Erythroblast (primary cell): ENCODE data around the gene EIF6.

Source experiments
- DNase-seq, 2 experiments: peaks; one replicate each; lab custom pipeline; 2025; lab: John Stamatoyannopoulos, UW
- GATA1 ChIP-seq: IDR thresholded peaks from 2 replicates; pipeline ENCODE4 v1.6.1; 2011; ENCODE audit warnings: low read depth, mild to moderate bottlenecking, control low read depth, low read length, moderate library complexity
- POLR2A ChIP-seq: IDR thresholded peaks from 2 replicates; pipeline ENCODE4 v1.6.1; 2011; ENCODE audit warnings: mild to moderate bottlenecking, low read length

The EIF6 gene

GRCh38 chr20:35284267-35284991 is at the start of gene EIF6:
TSS of gene EIF6 (minus strand) at chr20:35284772. CDS start at chr20:35284487, 285 bp downstream.
- no peak for TF ChIP-seq GATA1
- peak; percentile 71 for TF ChIP-seq POLR2A
- DNase-seq = peak; percentile 91 to 92

GRCh38 chr20:35333606-35334005 is 49.0 kb upstream of the EIF6 start:
- TF ChIP-seq GATA1 (no peak), POLR2A (no peak)
- no peak for DNase-seq

DNA sequence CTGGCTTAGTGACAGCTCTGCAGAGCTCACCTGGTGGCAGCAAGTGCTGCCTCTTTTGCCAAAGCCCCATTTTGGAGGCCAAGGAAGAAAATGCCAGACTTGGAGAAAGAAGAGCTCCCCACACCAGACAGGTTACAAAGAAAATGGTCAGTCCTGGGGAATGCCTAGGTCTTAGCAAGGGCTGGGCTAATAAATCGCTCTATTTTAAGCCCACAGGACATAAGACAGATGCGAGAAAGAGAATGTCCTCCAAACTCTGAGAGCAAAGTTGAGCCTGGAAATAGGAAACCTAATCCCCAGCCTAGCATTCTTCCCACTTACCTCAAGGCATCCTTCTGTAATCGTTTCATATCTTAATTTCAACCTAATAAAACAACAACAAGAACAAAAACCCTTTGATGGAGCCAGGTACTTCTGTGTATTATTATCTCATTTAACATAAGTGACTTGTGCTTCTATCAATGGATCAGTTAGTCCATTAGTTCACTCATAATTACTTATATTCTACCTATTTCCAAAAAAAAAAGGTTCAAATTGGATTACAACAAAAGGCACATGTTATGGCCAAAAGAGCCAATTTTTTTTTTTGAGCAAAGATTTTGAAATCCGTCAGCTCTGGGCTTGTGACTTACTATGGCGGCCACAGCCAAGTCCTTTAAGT is 48.1 kb upstream of the EIF6 start:
- TF ChIP-seq GATA1 (no peak), POLR2A (no peak)
- DNase-seq = no peak

DNA sequence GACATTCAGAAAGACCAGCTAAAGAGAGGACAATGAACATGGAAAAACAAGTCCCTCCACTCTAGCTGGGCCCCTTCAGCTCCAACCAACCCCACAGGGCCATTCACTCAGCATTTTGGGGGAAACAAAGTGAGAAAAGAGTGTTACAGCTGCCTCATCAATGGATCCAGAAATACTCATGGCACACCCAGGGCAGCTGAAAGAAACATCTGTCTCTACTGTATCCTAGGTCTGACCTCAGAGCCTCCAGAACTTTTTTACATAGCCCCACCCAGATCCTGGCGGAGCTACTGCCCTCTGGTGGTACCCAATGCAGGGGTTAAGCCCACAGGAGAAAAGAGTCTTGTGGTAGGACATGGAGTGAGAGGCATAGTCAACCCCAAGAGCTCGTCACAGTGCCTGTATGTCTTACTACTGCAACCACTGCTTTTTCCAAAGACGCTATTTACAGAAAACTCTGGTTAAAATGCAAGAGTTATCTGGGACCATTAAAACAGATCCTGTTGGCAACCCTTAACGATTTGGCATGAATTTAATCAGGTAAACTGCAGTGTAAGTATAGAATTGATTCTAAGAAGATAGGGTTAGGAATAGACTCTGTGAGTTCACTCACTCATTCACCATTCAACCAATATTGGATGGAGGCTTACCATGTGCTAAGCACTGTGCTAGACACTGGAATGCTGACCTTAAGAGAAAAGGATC is 45.0 kb upstream of the EIF6 start:
- no peak for TF ChIP-seq GATA1
- TF ChIP-seq POLR2A = no peak
- peak; percentile 69 to 81 for DNase-seq

DNA sequence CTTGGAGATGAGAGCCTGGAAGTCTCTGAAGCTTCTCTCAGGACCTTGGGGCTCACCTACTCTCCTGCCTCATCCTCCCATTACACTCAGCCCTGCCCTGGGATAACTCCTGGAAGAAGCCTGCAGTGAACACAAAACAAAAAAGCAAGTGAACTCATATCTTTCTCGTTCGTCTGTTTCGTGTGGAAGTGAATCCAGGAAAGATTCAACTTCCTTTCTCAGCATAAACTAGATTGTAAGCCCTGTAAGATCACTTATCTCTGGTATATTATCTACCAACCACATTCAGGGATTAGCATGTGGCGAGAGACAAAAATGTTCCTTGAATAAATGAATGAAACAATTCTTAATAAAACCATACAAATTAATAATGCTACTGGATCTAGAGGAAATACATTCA is 44.1 kb upstream of the EIF6 start:
- TF ChIP-seq GATA1 (no peak), POLR2A (no peak)
- no peak for DNase-seq

- TF ChIP-seq POLR2A = no peak
- TF ChIP-seq GATA1 = no peak
- no peak for DNase-seq
These were observed 43.6 kb upstream of the EIF6 start for GRCh38 chr20:35328095-35328685.

DNA sequence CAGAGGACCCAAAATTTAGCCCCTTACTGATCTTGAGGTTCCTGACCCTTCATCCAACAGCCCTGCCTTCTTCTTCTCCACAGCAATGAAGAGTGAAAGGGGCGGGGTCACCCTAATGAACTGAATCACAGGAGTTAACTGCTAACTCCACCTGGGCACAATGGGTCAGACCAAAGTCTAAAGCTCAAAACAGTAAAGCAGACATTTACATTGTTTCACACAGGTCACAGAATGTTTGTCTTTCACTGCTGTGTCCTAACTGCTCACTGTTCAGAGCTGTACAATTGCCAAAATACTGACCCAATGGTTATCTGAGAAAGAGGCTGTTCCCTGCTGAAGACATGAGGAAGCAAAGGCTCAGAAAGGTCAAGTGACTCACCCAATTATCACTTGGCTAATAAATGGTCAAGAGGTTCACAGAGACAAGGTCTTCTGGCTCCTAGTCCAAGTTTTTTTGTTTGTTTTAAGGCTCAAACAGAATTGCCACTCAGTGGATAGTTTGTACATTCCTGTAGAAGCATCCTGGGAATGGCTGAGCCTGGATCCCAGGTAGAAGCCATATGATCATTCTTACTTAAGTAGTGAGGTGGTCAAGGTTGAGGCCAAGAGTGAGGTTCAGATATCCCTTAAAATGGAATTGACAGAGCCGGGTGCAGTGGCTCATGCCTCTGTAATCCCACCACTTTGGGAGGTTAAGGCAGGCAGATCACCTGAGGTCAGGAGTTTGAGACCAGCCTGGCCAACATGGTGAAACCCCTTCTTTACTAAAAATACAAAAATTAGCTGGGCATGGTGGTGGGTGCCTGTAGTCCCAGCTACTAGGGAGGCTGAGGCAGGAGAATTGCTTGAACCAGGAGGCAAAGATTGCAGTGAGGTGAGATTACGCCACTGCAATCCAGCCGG is 42.8 kb upstream of the EIF6 start:
- DNase-seq = peak; percentile 37 to 38
- TF ChIP-seq GATA1 (no peak), POLR2A (no peak)

DNA sequence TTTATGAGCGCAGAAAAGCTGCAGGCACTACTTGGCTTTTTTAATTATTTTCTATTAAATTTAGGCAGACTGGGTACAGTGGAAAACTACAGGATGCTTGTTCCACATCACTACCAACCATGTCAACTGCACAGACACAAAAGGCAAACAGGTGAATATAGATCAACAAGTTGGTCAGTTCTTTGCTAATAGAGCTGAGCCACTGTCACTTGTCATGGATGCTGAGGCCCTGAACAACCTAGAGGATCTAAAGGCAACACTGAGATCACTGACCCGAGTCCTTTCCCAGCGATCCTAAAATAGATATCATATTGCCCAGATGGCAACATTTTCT is 42.1 kb upstream of the EIF6 start:
- DNase-seq = no peak
- TF ChIP-seq POLR2A = no peak
- TF ChIP-seq GATA1 = no peak

GRCh38 chr20:35326021-35326739 is 41.6 kb upstream of the EIF6 start:
- no peak for DNase-seq
- TF ChIP-seq POLR2A = no peak
- TF ChIP-seq GATA1 = no peak

- TF ChIP-seq GATA1 = no peak
- no peak for DNase-seq
These were observed 40.8 kb upstream of the EIF6 start for GRCh38 chr20:35325401-35325800.

- no peak for DNase-seq
- TF ChIP-seq GATA1 (no peak), POLR2A (no peak)
These were observed 36.0 kb upstream of the EIF6 start for GRCh38 chr20:35320396-35321126.

GRCh38 chr20:35319871-35320197 is 35.3 kb upstream of the EIF6 start:
- TF ChIP-seq POLR2A = no peak
- no peak for TF ChIP-seq GATA1
- DNase-seq = no peak
